GM21619 (cell line): ENCODE data around the gene GDF10.
A peak's percentile ranks its signal among the peaks of the same experiment; 100 is the strongest.

Experiments used
- ATAC-seq: cut with Tn5 transposase; IDR thresholded peaks from one replicate; pipeline ENCODE4 v1.9.1; 2021; ENCODE audit not compliant: unreplicated experiment

The GDF10 gene

GRCh38 chr10:47299611-47300428 lies at the start of gene GDF10:
Gene GDF10, plus strand, starts transcription at chr10:47300197. Its CDS starts 455 bp downstream, at chr10:47300652.
- ATAC-seq, result no peak

GRCh38 chr10:47252093-47252780 lies 47.8 kb upstream of the GDF10 start:
- ATAC-seq, result no peak

- no peak for ATAC-seq
These were observed 46.9 kb upstream of the GDF10 start for GRCh38 chr10:47253030-47253637.

- no peak for ATAC-seq
These were observed 46.2 kb upstream of the GDF10 start for GRCh38 chr10:47253651-47254375.

GRCh38 chr10:47254611-47255010 lies 45.4 kb upstream of the GDF10 start:
- no peak for ATAC-seq

GRCh38 chr10:47255033-47255813 lies 44.8 kb upstream of the GDF10 start:
- no peak for ATAC-seq

- no peak for ATAC-seq
These were observed 44.1 kb upstream of the GDF10 start for GRCh38 chr10:47255866-47256265.

GRCh38 chr10:47256751-47257336 lies 43.2 kb upstream of the GDF10 start:
- ATAC-seq, result no peak

GRCh38 chr10:47257396-47258120 lies 42.4 kb upstream of the GDF10 start:
- no peak for ATAC-seq

- ATAC-seq, result no peak
These were observed 41.1 kb upstream of the GDF10 start for GRCh38 chr10:47258921-47259320.

- ATAC-seq, result no peak
These were observed 40.5 kb upstream of the GDF10 start for GRCh38 chr10:47259466-47259865.

GRCh38 chr10:47260505-47261111 lies 39.4 kb upstream of the GDF10 start:
- no peak for ATAC-seq

GRCh38 chr10:47261121-47261520 lies 38.9 kb upstream of the GDF10 start:
- peak; percentile 97 for ATAC-seq

GRCh38 chr10:47261556-47261955 lies 38.4 kb upstream of the GDF10 start:
- ATAC-seq, result no peak

- no peak for ATAC-seq
These were observed 37.1 kb upstream of the GDF10 start for GRCh38 chr10:47262606-47263533.

- no peak for ATAC-seq
These were observed 35.2 kb upstream of the GDF10 start for GRCh38 chr10:47264797-47265281.

GRCh38 chr10:47266602-47267001 lies 33.4 kb upstream of the GDF10 start:
- ATAC-seq, result no peak

- ATAC-seq, result no peak
These were observed 31.3 kb upstream of the GDF10 start for GRCh38 chr10:47268696-47269095.
